ENCODE data around the gene CADM1. TPM values are rescaled to one million over a fixed set of nuclear protein-coding genes. Genes with fewer than 3 reads are reported as not detected.

The CADM1 gene
- total and polyA plus RNA-seq, 10 of the 15 experiments (the other 5 are each of a cell fraction or from before 2014, with no cell fraction given), result 0.03 to 0.48 (median 0.15) TPM; not detected in 3

DNA sequence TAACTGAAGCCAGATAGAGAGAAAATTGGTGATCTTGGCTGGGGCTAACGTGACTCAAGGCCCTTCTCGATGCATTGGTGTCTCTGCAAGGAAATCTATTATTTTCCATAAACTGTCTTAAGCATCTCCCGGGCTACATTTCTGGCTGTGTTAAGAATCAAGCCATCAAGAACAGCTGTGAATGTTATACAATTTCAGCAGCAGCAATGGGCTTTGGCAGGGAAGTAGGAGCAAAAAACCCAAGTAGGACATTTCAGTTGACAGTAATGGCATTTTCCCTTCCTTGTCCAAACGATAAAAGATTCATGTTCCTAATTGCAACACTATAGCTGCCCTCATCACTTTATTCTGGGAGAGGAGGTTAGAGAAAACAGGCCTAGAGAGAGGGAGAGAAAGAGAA, 335.0 kb downstream of the CADM1 start:
- Histone ChIP-seq H3K4me3 (no peak overlapping the region), H2AFZ (ENCODE audit: control insufficient read depth, low read depth, low read length) (no peak overlapping the region), H3K4me2 (ENCODE audit: control insufficient read depth, insufficient read depth) (no peak overlapping the region), H3K36me3 (ENCODE audit: control insufficient read depth in 2 of 2, insufficient read depth in 2 of 2, low read length in 1 of 2) (no peaks in the 10 kb centered on the region), H3K27ac (ENCODE audit: control insufficient read depth, insufficient read depth) (no peak overlapping the region), H3K27me3 (replicated peaks in 1 of 2; ENCODE audit: control insufficient read depth in 2 of 2, insufficient read depth in 2 of 2, low read length in 1 of 2) (peaks cover 0 to 5% of the 10 kb centered on the region in 2 experiments; a peak in 3 of 4 replicates), H3K9me3 (replicated peaks; ENCODE audit: control insufficient read depth, insufficient read depth, low read length) (no peaks in the 10 kb centered on the region), H4K20me1 (ENCODE audit: control insufficient read depth, insufficient read depth) (no peaks in the 10 kb centered on the region), H3K9ac (ENCODE audit: control insufficient read depth, insufficient read depth, low read length) (no peak overlapping the region), H3K79me2 (ENCODE audit: control insufficient read depth, insufficient read depth, low read length) (no peaks in the 10 kb centered on the region), H3K4me1 (ENCODE audit: control insufficient read depth, insufficient read depth, low read length) (no peaks in the 10 kb centered on the region)
- ChIA-PET CTCF (interaction anchor here (1.3 kb wide), 1 partner anchor 1258 kb away, joined by 4 read pairs; no protein-coding TSS in a partner anchor), SMC1A (ENCODE audit: uncharacterized antibody, unreplicated experiment) (no interaction called here), RAD21 (ENCODE audit: unreplicated experiment) (no interaction called here), POLR2A (no interaction called here)
- no peak for DNase-seq (ENCODE audit: low read depth, low spot score)
- in situ Hi-C loops (cut with MboI), result no loop called here
- no peak for ATAC-seq
- FAIRE-seq, result no peak
- intact Hi-C loops (cut with micrococcal nuclease; ENCODE audit: unreplicated experiment), result no loop called here
- 41% methylated on average over 4 of the region's 4 CpGs for WGBS (ENCODE audit: insufficient coverage, insufficient replicate concordance, low lambda C conversion rate, missing lambda C conversion rate)
- BruUV-seq (replicated peaks), result no TSS peak
- TF ChIP-seq, protein P1, sequence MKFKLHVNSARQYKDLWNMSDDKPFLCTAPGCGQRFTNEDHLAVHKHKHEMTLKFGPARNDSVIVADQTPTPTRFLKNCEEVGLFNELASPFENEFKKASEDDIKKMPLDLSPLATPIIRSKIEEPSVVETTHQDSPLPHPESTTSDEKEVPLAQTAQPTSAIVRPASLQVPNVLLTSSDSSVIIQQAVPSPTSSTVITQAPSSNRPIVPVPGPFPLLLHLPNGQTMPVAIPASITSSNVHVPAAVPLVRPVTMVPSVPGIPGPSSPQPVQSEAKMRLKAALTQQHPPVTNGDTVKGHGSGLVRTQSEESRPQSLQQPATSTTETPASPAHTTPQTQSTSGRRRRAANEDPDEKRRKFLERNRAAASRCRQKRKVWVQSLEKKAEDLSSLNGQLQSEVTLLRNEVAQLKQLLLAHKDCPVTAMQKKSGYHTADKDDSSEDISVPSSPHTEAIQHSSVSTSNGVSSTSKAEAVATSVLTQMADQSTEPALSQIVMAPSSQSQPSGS (IDR thresholded peaks at IDR 0.05; ENCODE audit: low read length), result no peak
- TF ChIP-seq RELB (IDR thresholded peaks at IDR 0.05; ENCODE audit: low read depth), result no peak
- no peak for TF ChIP-seq RAD21 (IDR thresholded peaks at IDR 0.05; ENCODE audit: insufficient read depth, low read depth, low read length)
- no peak for TF ChIP-seq ATF3 (IDR thresholded peaks at IDR 0.05; ENCODE audit: borderline replicate concordance, extremely low read depth, low read depth, low read length)
- no peak for TF ChIP-seq RFX5 (IDR thresholded peaks at IDR 0.05; ENCODE audit: low read depth, low read length)
- TF ChIP-seq, protein P2, sequence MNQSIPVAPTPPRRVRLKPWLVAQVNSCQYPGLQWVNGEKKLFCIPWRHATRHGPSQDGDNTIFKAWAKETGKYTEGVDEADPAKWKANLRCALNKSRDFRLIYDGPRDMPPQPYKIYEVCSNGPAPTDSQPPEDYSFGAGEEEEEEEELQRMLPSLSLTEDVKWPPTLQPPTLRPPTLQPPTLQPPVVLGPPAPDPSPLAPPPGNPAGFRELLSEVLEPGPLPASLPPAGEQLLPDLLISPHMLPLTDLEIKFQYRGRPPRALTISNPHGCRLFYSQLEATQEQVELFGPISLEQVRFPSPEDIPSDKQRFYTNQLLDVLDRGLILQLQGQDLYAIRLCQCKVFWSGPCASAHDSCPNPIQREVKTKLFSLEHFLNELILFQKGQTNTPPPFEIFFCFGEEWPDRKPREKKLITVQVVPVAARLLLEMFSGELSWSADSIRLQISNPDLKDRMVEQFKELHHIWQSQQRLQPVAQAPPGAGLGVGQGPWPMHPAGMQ (IDR thresholded peaks at IDR 0.05; ENCODE audit: borderline replicate concordance), result no peak
- no peak for TF ChIP-seq CBFB (IDR thresholded peaks at IDR 0.05; ENCODE audit: low read depth)
- TF ChIP-seq BMI1 (IDR thresholded peaks at IDR 0.05; ENCODE audit: borderline replicate concordance), result no peak
- TF ChIP-seq MTA3 (IDR thresholded peaks at IDR 0.05; ENCODE audit: borderline replicate concordance, low read length), result no peak
- TF ChIP-seq ZNF687 (IDR thresholded peaks at IDR 0.05), result no peak
- no peak for TF ChIP-seq HDAC2 (IDR thresholded peaks at IDR 0.05)
- no peak for TF ChIP-seq POLR2AphosphoS2 (IDR thresholded peaks at IDR 0.05; ENCODE audit: low read depth, low read length)
- TF ChIP-seq, protein P3, sequence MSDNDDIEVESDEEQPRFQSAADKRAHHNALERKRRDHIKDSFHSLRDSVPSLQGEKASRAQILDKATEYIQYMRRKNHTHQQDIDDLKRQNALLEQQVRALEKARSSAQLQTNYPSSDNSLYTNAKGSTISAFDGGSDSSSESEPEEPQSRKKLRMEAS (IDR thresholded peaks at IDR 0.05; ENCODE audit: low read depth, low read length), result no peak
- TF ChIP-seq SP1 (IDR thresholded peaks at IDR 0.05; ENCODE audit: low read depth, low read length), result no peak
- TF ChIP-seq MEF2A (IDR thresholded peaks at IDR 0.05; ENCODE audit: insufficient read depth, low read depth, low read length), result no peak
- no peak for TF ChIP-seq EGR1 (IDR thresholded peaks at IDR 0.05; ENCODE audit: borderline replicate concordance in 1 of 2, low read depth in 2 of 2, low read length in 2 of 2)
